ENCODE measurements around the gene RAET1G. TPM values are rescaled to one million over a fixed set of nuclear protein-coding genes. Genes with fewer than 3 reads are reported as not detected.
A peak's percentile ranks its signal among the peaks of the same experiment; 100 is the strongest.
"Not testable (repeated sequence)": the region's sequence is repeated elsewhere in the genome, so short reads cannot be mapped to it uniquely, and the experiment has no call there.

The RAET1G gene
- total RNA-seq, 1 experiment from 2014 or later: 1.2 TPM

DNA sequence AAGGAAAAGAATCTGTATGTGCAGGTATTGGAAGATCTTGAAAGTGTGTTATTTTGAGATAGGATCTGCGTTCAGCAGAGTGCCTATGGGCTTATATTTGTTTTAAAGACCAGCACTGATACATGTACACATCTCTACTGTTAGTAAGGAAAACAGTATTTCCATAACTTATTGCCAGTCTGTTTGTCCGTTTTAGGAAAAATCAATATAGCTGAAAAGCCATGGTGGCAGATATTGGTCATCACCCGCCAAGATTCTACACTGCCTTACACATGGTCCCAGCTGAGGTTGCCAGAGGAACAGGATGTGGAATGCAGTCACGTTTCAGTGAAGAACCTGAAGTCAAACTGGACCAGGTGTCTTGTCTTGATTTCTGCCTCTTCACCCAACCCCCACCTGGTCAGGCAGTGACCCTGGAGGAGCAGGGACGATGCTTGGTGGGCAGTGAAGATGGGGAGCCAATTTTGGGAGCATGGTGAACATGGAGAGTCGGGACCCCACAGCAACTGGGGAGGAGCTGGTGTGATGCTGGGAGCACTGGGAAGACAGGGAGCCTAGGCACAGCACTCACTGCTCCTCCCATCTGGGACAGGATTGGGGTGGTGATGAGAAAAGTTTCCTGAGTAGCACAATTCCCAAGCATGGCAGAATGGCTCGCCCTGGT, 32.9 kb upstream of the RAET1G start:
- POLR2A ChIA-PET; H3K9me3 ChIP-seq (ENCODE audit: control insufficient read depth, insufficient read depth, low read depth, low read length); CTCF ChIA-PET; H3K4me3 ChIP-seq (ENCODE audit: low read depth in 2 of 2, low read length in 2 of 2); H3K27ac ChIP-seq (ENCODE audit: low read length); DNase-seq (ENCODE audit: low read depth, low spot score); H3K36me3 ChIP-seq (ENCODE audit: control insufficient read depth, insufficient read depth, low read length); intact Hi-C loops (cut with micrococcal nuclease; ENCODE audit: unreplicated experiment); ATAC-seq; H3K4me1 ChIP-seq (ENCODE audit: control insufficient read depth, insufficient read depth, low read length); in situ Hi-C loops (cut with HindIII; ENCODE audit: low pct_unique_long_range_greater_than_20kb, low sequenced_read_pairs); BruUV-seq (replicated peaks): not testable (repeated sequence)
- peaks cover 15% of the 10 kb centered on the region for H3K27me3 ChIP-seq (ENCODE audit: control insufficient read depth, insufficient read depth, low read length)

DNA sequence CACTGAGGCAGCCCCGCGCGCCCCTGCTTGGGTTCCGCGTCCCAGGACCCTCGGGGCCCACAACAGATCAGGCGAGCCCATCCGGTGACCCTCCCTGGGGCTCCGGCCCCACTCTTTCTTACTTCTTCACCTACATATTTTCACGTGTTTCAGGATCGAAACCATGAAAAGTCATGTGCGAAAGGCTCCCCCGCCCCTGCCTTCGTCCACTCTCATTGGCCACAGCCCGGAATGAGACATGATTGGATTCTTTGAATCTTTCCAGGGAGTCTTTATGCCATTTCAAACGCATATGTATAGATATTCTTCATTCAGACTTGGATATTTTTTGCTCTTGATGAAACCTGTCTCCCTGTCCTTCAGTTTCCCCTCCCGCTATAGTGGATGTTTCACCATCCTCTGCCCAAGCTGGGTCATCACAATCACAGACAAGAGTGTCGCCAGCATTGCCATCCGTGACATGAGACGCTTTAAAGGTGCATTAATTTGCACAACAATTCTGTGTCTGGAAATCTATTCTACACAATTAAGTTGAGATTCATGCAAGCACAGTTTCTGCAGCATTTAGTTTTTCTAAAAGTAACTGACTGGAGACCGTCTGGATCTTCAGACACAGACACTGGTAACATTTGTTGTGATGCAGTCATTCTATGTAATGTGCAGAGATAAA, 32.2 kb upstream of the RAET1G start:
- POLR2A ChIA-PET; H3K27ac ChIP-seq (ENCODE audit: low read length); H3K36me3 ChIP-seq (ENCODE audit: control insufficient read depth, insufficient read depth, low read length); H3K9me3 ChIP-seq (ENCODE audit: control insufficient read depth, insufficient read depth, low read depth, low read length); ATAC-seq; H3K4me1 ChIP-seq (ENCODE audit: control insufficient read depth, insufficient read depth, low read length); BruUV-seq (replicated peaks); DNase-seq (ENCODE audit: low read depth, low spot score); in situ Hi-C loops (cut with HindIII; ENCODE audit: low pct_unique_long_range_greater_than_20kb, low sequenced_read_pairs); H3K4me3 ChIP-seq (ENCODE audit: low read depth in 2 of 2, low read length in 2 of 2); CTCF ChIA-PET; intact Hi-C loops (cut with micrococcal nuclease; ENCODE audit: unreplicated experiment): not testable (repeated sequence)
- H3K27me3 ChIP-seq (ENCODE audit: control insufficient read depth, insufficient read depth, low read length): peaks cover 17% of the 10 kb centered on the region

DNA sequence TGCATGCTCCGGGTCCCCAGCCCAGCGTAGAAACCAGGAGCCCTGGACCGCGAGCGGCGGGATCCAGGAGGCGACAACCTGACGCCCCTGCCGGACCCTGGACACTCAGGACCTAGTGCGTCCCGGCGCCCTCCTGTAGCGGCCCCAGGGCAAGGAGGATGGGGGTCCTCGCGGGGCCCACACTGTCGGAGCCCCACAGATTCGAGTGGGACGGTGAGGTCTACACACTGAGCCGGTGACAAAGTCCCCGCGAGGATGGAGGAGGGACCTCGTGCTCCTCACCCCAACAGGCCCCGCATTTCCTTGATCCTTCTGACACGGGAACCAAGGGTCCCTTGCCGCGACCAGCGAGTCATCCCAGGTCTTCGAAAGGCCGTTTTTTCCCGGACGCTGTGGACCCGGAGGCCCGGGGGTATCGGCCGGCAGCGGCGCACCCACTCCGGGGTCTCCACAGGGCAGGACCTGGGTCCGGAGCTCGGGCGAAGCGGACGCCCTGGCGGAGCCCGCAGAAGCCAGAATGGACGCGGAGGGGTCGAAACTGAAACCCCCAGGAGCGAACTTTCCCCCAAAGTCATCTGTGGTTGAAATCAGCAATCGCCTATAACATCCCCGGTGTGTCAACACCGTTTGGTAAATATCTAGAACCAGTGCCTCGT, 31.5 kb upstream of the RAET1G start:
- H3K36me3 ChIP-seq (ENCODE audit: control insufficient read depth, insufficient read depth, low read length); CTCF ChIA-PET; H3K4me1 ChIP-seq (ENCODE audit: control insufficient read depth, insufficient read depth, low read length); H3K27ac ChIP-seq (ENCODE audit: low read length); H3K9me3 ChIP-seq (ENCODE audit: control insufficient read depth, insufficient read depth, low read depth, low read length); in situ Hi-C loops (cut with HindIII; ENCODE audit: low pct_unique_long_range_greater_than_20kb, low sequenced_read_pairs); intact Hi-C loops (cut with micrococcal nuclease; ENCODE audit: unreplicated experiment); BruUV-seq (replicated peaks); POLR2A ChIA-PET; DNase-seq (ENCODE audit: low read depth, low spot score): not testable (repeated sequence)
- peak; percentile 40 for ATAC-seq
- Histone ChIP-seq H3K27me3 (ENCODE audit: control insufficient read depth, insufficient read depth, low read length) (peaks cover 20% of the 10 kb centered on the region), H3K4me3 (ENCODE audit: low read depth in 2 of 2, low read length in 2 of 2) (peak overlapping the region in 1 of 2 experiments; percentile 16; a peak in 1 of 4 replicates)

DNA sequence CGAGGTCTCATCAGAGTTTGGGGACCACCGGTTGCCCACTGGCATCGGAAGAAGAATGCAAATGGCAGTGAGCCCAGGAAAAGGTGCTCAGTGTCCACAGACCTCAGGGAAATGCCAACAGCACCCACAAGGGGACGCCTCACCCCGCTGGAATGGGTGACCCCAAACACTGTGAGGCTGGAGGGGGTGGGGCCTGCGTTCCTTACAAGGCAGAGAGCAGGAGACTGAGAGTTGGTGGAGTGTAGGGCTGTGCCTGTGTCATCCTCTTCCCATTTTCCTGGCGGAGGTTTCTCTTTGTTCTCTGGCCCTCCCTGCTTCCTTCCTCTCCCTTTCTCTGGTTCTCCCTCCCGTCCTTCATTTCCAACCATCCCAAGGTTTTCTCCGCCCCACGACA, 31.0 kb upstream of the RAET1G start:
- POLR2A ChIA-PET; H3K27ac ChIP-seq (ENCODE audit: low read length); DNase-seq (ENCODE audit: low read depth, low spot score); CTCF ChIA-PET; intact Hi-C loops (cut with micrococcal nuclease; ENCODE audit: unreplicated experiment); BruUV-seq (replicated peaks); H3K36me3 ChIP-seq (ENCODE audit: control insufficient read depth, insufficient read depth, low read length); H3K9me3 ChIP-seq (ENCODE audit: control insufficient read depth, insufficient read depth, low read depth, low read length); H3K4me3 ChIP-seq (ENCODE audit: low read depth in 2 of 2, low read length in 2 of 2); in situ Hi-C loops (cut with HindIII; ENCODE audit: low pct_unique_long_range_greater_than_20kb, low sequenced_read_pairs); H3K4me1 ChIP-seq (ENCODE audit: control insufficient read depth, insufficient read depth, low read length): not testable (repeated sequence)
- peak; percentile 94 for ATAC-seq
- TF ChIP-seq, protein P1, sequence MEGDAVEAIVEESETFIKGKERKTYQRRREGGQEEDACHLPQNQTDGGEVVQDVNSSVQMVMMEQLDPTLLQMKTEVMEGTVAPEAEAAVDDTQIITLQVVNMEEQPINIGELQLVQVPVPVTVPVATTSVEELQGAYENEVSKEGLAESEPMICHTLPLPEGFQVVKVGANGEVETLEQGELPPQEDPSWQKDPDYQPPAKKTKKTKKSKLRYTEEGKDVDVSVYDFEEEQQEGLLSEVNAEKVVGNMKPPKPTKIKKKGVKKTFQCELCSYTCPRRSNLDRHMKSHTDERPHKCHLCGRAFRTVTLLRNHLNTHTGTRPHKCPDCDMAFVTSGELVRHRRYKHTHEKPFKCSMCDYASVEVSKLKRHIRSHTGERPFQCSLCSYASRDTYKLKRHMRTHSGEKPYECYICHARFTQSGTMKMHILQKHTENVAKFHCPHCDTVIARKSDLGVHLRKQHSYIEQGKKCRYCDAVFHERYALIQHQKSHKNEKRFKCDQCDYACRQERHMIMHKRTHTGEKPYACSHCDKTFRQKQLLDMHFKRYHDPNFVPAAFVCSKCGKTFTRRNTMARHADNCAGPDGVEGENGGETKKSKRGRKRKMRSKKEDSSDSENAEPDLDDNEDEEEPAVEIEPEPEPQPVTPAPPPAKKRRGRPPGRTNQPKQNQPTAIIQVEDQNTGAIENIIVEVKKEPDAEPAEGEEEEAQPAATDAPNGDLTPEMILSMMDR (IDR thresholded peaks at IDR 0.05): peak; percentile 27; the same call in 1 of the 2 replicates
- H3K27me3 ChIP-seq (ENCODE audit: control insufficient read depth, insufficient read depth, low read length): peaks cover 25% of the 10 kb centered on the region

DNA sequence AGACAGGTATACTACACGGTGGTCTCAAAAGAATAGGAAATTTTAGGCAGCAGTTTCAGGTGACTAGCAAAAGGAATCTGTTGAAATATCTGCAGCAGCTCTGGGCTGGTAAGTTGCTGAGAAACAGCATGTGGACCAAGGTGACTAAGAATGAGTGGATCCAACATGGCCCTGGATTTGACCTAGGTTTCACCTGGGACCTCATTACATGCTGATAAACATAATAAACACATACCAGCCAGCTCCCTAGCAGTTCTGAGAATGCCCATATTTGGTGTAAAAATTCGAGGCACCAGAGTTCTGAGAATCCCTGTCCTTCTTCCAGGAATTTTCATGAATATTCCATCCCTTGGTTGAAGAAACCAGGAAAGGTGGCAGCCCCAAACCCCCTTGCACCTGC, 30.5 kb upstream of the RAET1G start:
- ATAC-seq: not testable (repeated sequence)
- peaks cover 25% of the 10 kb centered on the region for H3K27me3 ChIP-seq (ENCODE audit: control insufficient read depth, insufficient read depth, low read length)

More for the DNA sequence above, 30.5 kb upstream of the RAET1G start:
- BruUV-seq (replicated peaks); POLR2A ChIA-PET; H3K9me3 ChIP-seq (ENCODE audit: control insufficient read depth, insufficient read depth, low read depth, low read length); intact Hi-C loops (cut with micrococcal nuclease; ENCODE audit: unreplicated experiment); in situ Hi-C loops (cut with HindIII; ENCODE audit: low pct_unique_long_range_greater_than_20kb, low sequenced_read_pairs); H3K27ac ChIP-seq (ENCODE audit: low read length); CTCF ChIA-PET; H3K4me1 ChIP-seq (ENCODE audit: control insufficient read depth, insufficient read depth, low read length); DNase-seq (ENCODE audit: low read depth, low spot score); H3K36me3 ChIP-seq (ENCODE audit: control insufficient read depth, insufficient read depth, low read length); H3K4me3 ChIP-seq (ENCODE audit: low read depth in 2 of 2, low read length in 2 of 2): not testable (repeated sequence)

Measured in Panc1 (cell line).